SK-N-SH (cell line): Measurements from ENCODE around the gene GFPT2.

Source experiments
- CHD2 ChIP-seq: fragments of 150-350 bp; IDR thresholded peaks from 2 replicates; pipeline ENCODE4 v1.6.1; 2018; ENCODE audit warnings: low read length; ENCODE audit not compliant: partially characterized antibody
- EP300 ChIP-seq, 2 experiments: IDR thresholded peaks; 2 replicates each; pipeline versions ENCODE4 v1.4.0 to v1.6.1; 2012; ENCODE audit warnings: borderline replicate concordance in 1 of 2, low read depth in 1 of 2, low read length in 1 of 2
- GABPA ChIP-seq: IDR thresholded peaks from 2 replicates; pipeline ENCODE4 v1.4.0; 2012; ENCODE audit warnings: low read depth, mild to moderate bottlenecking
- GATA2 ChIP-seq: sonication (generic); formaldehyde crosslinking; IDR thresholded peaks from 2 replicates; pipeline ENCODE4 v1.5.0; 2020; ENCODE audit warnings: mild to moderate bottlenecking, missing genetic modification reagents
- POLR2AphosphoS5 ChIP-seq: IDR thresholded peaks from 2 replicates; pipeline ENCODE4 v1.6.1; 2012; ENCODE audit warnings: low read depth, low read length
- RXRA ChIP-seq: IDR thresholded peaks from 2 replicates; pipeline ENCODE4 v1.4.0; 2012; ENCODE audit warnings: low read depth, mild to moderate bottlenecking, borderline replicate concordance
- SIN3A ChIP-seq: IDR thresholded peaks from 2 replicates; pipeline ENCODE4 v1.6.1; 2012; ENCODE audit warnings: low read depth, mild to moderate bottlenecking, low read length, moderate library complexity, borderline replicate concordance
- TEAD4 ChIP-seq: IDR thresholded peaks from 2 replicates; pipeline ENCODE4 v1.4.0; 2012; ENCODE audit warnings: mild to moderate bottlenecking, borderline replicate concordance; ENCODE audit not compliant: insufficient read depth
- TF ChIP-seq, protein P1 (sequence below): fragments of 200-600 bp; sonication (generic); IDR thresholded peaks from 2 replicates; pipeline ENCODE4 v1.6.1; 2017; ENCODE audit warnings: antibody characterized with exemption, mild to moderate bottlenecking, moderate library complexity
- TF ChIP-seq, protein P2 (sequence below): IDR thresholded peaks from 2 replicates; pipeline ENCODE4 v1.6.1; 2012; ENCODE audit warnings: mild to moderate bottlenecking, low read depth, low read length, moderate library complexity
- TF ChIP-seq, protein P3 (sequence below): IDR thresholded peaks from 2 replicates; pipeline ENCODE4 v1.4.0; 2012; ENCODE audit warnings: low read depth

DNA sequence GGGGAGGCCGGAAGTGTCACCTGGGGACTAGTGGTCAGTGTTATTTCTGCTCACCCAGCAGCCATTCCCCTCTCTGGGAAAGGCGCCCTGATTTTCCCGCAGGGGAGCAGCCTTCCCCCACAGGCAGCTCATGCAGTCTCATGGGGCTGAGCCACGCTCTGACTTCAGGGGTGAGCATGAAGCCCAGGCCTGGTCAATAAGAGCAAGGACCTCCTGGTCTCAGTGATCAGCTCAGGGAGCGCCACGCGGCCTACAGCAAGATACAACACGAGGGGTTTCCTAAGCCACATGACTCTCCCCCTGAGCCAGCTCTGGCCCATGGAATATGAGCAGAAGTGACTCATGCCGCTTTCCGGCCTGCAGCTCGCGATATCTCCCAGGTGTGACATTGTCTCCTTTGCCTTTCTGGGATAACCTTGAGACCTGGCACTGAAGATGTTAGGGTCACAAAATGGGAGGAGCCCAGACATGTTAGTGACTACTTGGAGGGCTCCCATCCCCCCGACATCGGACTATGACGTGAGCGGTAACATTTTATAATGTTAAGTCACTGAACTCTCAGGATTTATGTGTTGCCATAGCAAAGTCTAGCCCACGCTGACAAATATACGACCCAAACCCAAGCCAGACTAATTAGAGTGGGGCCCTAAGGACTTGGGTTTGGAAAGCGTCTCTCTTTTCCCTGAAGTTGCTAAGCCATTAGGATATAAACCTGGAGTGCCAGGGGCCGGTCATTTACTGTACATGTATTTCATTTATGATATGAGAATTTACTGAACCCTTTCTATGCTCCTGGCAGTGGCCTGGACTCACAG lies 46.5 kb upstream of the GFPT2 start:
- TF ChIP-seq EP300 (IDR thresholded peaks at IDR 0.05; ENCODE audit: borderline replicate concordance in 1 of 2, low read depth in 1 of 2, low read length in 1 of 2) (no peak), GATA2 (no peak), CHD2 (no peak), TEAD4 (no peak), SIN3A (no peak), POLR2AphosphoS5 (no peak), GABPA (no peak), RXRA (no peak)
- TF ChIP-seq, protein P1, sequence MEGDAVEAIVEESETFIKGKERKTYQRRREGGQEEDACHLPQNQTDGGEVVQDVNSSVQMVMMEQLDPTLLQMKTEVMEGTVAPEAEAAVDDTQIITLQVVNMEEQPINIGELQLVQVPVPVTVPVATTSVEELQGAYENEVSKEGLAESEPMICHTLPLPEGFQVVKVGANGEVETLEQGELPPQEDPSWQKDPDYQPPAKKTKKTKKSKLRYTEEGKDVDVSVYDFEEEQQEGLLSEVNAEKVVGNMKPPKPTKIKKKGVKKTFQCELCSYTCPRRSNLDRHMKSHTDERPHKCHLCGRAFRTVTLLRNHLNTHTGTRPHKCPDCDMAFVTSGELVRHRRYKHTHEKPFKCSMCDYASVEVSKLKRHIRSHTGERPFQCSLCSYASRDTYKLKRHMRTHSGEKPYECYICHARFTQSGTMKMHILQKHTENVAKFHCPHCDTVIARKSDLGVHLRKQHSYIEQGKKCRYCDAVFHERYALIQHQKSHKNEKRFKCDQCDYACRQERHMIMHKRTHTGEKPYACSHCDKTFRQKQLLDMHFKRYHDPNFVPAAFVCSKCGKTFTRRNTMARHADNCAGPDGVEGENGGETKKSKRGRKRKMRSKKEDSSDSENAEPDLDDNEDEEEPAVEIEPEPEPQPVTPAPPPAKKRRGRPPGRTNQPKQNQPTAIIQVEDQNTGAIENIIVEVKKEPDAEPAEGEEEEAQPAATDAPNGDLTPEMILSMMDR, result no peak
- TF ChIP-seq, protein P2, sequence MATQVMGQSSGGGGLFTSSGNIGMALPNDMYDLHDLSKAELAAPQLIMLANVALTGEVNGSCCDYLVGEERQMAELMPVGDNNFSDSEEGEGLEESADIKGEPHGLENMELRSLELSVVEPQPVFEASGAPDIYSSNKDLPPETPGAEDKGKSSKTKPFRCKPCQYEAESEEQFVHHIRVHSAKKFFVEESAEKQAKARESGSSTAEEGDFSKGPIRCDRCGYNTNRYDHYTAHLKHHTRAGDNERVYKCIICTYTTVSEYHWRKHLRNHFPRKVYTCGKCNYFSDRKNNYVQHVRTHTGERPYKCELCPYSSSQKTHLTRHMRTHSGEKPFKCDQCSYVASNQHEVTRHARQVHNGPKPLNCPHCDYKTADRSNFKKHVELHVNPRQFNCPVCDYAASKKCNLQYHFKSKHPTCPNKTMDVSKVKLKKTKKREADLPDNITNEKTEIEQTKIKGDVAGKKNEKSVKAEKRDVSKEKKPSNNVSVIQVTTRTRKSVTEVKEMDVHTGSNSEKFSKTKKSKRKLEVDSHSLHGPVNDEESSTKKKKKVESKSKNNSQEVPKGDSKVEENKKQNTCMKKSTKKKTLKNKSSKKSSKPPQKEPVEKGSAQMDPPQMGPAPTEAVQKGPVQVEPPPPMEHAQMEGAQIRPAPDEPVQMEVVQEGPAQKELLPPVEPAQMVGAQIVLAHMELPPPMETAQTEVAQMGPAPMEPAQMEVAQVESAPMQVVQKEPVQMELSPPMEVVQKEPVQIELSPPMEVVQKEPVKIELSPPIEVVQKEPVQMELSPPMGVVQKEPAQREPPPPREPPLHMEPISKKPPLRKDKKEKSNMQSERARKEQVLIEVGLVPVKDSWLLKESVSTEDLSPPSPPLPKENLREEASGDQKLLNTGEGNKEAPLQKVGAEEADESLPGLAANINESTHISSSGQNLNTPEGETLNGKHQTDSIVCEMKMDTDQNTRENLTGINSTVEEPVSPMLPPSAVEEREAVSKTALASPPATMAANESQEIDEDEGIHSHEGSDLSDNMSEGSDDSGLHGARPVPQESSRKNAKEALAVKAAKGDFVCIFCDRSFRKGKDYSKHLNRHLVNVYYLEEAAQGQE, result no peak
- TF ChIP-seq, protein P3, sequence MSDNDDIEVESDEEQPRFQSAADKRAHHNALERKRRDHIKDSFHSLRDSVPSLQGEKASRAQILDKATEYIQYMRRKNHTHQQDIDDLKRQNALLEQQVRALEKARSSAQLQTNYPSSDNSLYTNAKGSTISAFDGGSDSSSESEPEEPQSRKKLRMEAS, result no peak
